ENCODE data around the gene NECTIN2.
A peak's percentile ranks its signal among the peaks of the same experiment; 100 is the strongest.

The NECTIN2 gene

GRCh38 chr19:44900328-44901244 is 54.5 kb downstream of the NECTIN2 start:
- no peak overlapping the region for H3K9ac ChIP-seq (ENCODE audit: low read length)
- H3K4me2 ChIP-seq (ENCODE audit: low read depth, low read length), result no peak overlapping the region
- peaks cover 14% of the 10 kb centered on the region for H3K79me2 ChIP-seq (ENCODE audit: low read length)
- peaks cover 5% of the 10 kb centered on the region for H3K27me3 ChIP-seq (replicated peaks; ENCODE audit: insufficient read depth, low read length)
- no peaks in the 10 kb centered on the region for H3K9me3 ChIP-seq (replicated peaks; ENCODE audit: insufficient read depth, low read length)
- H3K4me1 ChIP-seq (ENCODE audit: low read length), result no peaks in the 10 kb centered on the region
- no peak overlapping the region for H2AFZ ChIP-seq (ENCODE audit: low read length)
- no peaks in the 10 kb centered on the region for H3K9me2 ChIP-seq (replicated peaks; ENCODE audit: insufficient read depth, low read length)
- no peak for TF ChIP-seq EZH2phosphoT487 (IDR thresholded peaks at IDR 0.05; ENCODE audit: low read length)
- no peak for TF ChIP-seq CTCF (IDR thresholded peaks at IDR 0.05; ENCODE audit: low read length)
- TF ChIP-seq EZH2 (optimal IDR thresholded peaks at IDR 0.05; ENCODE audit: low read depth, low read length), result no peak
- H3F3A ChIP-seq (ENCODE audit: insufficient read depth, low read length), result 0 out of 2 replicates have a peak, but pooled peaks cover 2% of the 10 kb centered on the region
- H3K36me3 ChIP-seq (replicated peaks; ENCODE audit: insufficient read depth, low read length), result peaks cover 3% of the 10 kb centered on the region
- no peak overlapping the region for H3K27ac ChIP-seq (ENCODE audit: low read length)
- no peaks in the 10 kb centered on the region for H4K20me1 ChIP-seq (ENCODE audit: insufficient read depth, low read length)
- H3K4me3 ChIP-seq (ENCODE audit: low read length), result no peak overlapping the region
- DNase-seq, result no peak

GRCh38 chr19:44903216-44903601 is 57.1 kb downstream of the NECTIN2 start:
- Histone ChIP-seq H3K4me2 (ENCODE audit: low read depth, low read length) (no peak overlapping the region), H3K4me3 (ENCODE audit: low read length) (no peak overlapping the region), H3K9me2 (replicated peaks; ENCODE audit: insufficient read depth, low read length) (no peaks in the 10 kb centered on the region), H3F3A (ENCODE audit: insufficient read depth, low read length) (0 out of 2 replicates have a peak, but pooled peaks cover 2% of the 10 kb centered on the region), H3K4me1 (ENCODE audit: low read length) (no peaks in the 10 kb centered on the region), H3K9ac (ENCODE audit: low read length) (no peak overlapping the region), H2AFZ (ENCODE audit: low read length) (no peak overlapping the region), H3K79me2 (ENCODE audit: low read length) (no peaks in the 10 kb centered on the region), H3K27me3 (replicated peaks; ENCODE audit: insufficient read depth, low read length) (peaks cover 23% of the 10 kb centered on the region), H3K9me3 (replicated peaks; ENCODE audit: insufficient read depth, low read length) (no peaks in the 10 kb centered on the region), H3K27ac (ENCODE audit: low read length) (no peak overlapping the region), H3K36me3 (replicated peaks; ENCODE audit: insufficient read depth, low read length) (no peaks in the 10 kb centered on the region; the same call in 1 of the 2 replicates), H4K20me1 (ENCODE audit: insufficient read depth, low read length) (no peaks in the 10 kb centered on the region)
- TF ChIP-seq CTCF (IDR thresholded peaks at IDR 0.05; ENCODE audit: low read length) (no peak), EZH2phosphoT487 (IDR thresholded peaks at IDR 0.05; ENCODE audit: low read length) (no peak), EZH2 (optimal IDR thresholded peaks at IDR 0.05; ENCODE audit: low read depth, low read length) (no peak)
- no peak for DNase-seq

GRCh38 chr19:44903602-44904425 is 57.7 kb downstream of the NECTIN2 start:
- Histone ChIP-seq H3K27me3 (replicated peaks; ENCODE audit: insufficient read depth, low read length) (peaks cover 23% of the 10 kb centered on the region), H4K20me1 (ENCODE audit: insufficient read depth, low read length) (no peaks in the 10 kb centered on the region), H3K9ac (ENCODE audit: low read length) (no peak overlapping the region), H3K9me2 (replicated peaks; ENCODE audit: insufficient read depth, low read length) (no peaks in the 10 kb centered on the region), H3K36me3 (replicated peaks; ENCODE audit: insufficient read depth, low read length) (no peaks in the 10 kb centered on the region; the same call in 1 of the 2 replicates), H3K79me2 (ENCODE audit: low read length) (no peaks in the 10 kb centered on the region), H3K4me1 (ENCODE audit: low read length) (no peaks in the 10 kb centered on the region), H3K9me3 (replicated peaks; ENCODE audit: insufficient read depth, low read length) (no peaks in the 10 kb centered on the region), H3F3A (ENCODE audit: insufficient read depth, low read length) (0 out of 2 replicates have a peak, but pooled peaks cover 2% of the 10 kb centered on the region), H3K4me3 (ENCODE audit: low read length) (no peak overlapping the region), H3K4me2 (ENCODE audit: low read depth, low read length) (no peak overlapping the region), H2AFZ (ENCODE audit: low read length) (no peak overlapping the region), H3K27ac (ENCODE audit: low read length) (no peak overlapping the region)
- peak; percentile 58 for DNase-seq
- no peak for TF ChIP-seq EZH2phosphoT487 (IDR thresholded peaks at IDR 0.05; ENCODE audit: low read length)
- peak; percentile 94 for TF ChIP-seq CTCF (IDR thresholded peaks at IDR 0.05; ENCODE audit: low read length)
